Measurements from ENCODE around the gene VPS37D. TPM values are rescaled to one million over a fixed set of nuclear protein-coding genes. Genes with fewer than 3 reads are reported as not detected.
"Not testable (repeated sequence)": the region's sequence is repeated elsewhere in the genome, so short reads cannot be mapped to it uniquely, and the experiment has no call there.

The VPS37D gene
- polyA plus RNA-seq, 1 of the 3 experiments (the other 2 are of a cell fraction), result 7.4 TPM

DNA sequence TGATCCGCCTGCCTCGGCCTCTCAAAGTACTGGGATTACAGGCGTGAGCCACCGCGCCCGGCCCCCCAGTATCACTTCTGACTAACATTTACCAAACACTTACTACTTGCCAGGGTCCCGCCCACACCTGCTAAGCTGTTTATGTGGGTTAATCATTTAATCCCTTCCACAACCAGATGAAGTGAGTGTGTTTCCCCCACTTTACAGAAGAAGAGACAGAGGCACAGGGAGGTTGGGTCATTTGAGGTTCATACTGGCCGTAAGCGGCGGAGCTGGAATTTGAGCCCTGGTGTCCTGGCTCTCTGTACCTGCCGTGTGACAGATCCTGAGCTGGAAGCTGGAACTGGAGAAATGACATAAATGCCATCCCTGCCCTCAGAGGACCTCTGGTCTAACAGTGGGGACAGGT, 15.1 kb upstream of the VPS37D start:
- Histone ChIP-seq H2AFZ (ENCODE audit: low read depth) (no peak overlapping the region), H3K9ac (no peak overlapping the region), H3K9me3 (no peaks in the 10 kb centered on the region), H3K36me3 (replicated peaks in 1 of 2; ENCODE audit: control insufficient read depth in 1 of 2, insufficient read depth in 2 of 2, low read length in 1 of 2) (no peaks in the 10 kb centered on the region), H3K9me2 (no peaks in the 10 kb centered on the region), H3K4me3 (ENCODE audit: low read depth in 2 of 2, low read length in 1 of 2) (no peak overlapping the region), H3F3A (replicated peaks; ENCODE audit: insufficient read depth) (peaks cover 8% of the 10 kb centered on the region), H4K20me1 (ENCODE audit: insufficient read depth) (no peaks in the 10 kb centered on the region), H3K27ac (ENCODE audit: low read depth in 2 of 2, low read length in 1 of 2) (no peak overlapping the region), H3K4me2 (no peak overlapping the region), H3K27me3 (ENCODE audit: insufficient read depth) (peaks cover 68% of the 10 kb centered on the region), H3K79me2 (ENCODE audit: insufficient read depth) (no peaks in the 10 kb centered on the region), H3K4me1 (ENCODE audit: control insufficient read depth in 1 of 2, insufficient read depth in 2 of 2, low read depth in 1 of 2, low read length in 1 of 2) (no peaks in the 10 kb centered on the region; a peak in 1 of 4 replicates)
- CTCF ChIA-PET, result interaction anchor here (1.3 to 3.1 kb wide), 7 partner anchors 15 to 83 kb away, joined by 4 to 12 read pairs (median 6); partner anchors contain the start of gene VPS37D
- no peak for DNase-seq
- no peak for TF ChIP-seq TEAD4 (IDR thresholded peaks at IDR 0.05; ENCODE audit: borderline replicate concordance, insufficient read depth)
- TF ChIP-seq, protein P1, sequence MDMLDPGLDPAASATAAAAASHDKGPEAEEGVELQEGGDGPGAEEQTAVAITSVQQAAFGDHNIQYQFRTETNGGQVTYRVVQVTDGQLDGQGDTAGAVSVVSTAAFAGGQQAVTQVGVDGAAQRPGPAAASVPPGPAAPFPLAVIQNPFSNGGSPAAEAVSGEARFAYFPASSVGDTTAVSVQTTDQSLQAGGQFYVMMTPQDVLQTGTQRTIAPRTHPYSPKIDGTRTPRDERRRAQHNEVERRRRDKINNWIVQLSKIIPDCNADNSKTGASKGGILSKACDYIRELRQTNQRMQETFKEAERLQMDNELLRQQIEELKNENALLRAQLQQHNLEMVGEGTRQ (IDR thresholded peaks at IDR 0.05; ENCODE audit: borderline replicate concordance, low read depth, low read length), result no peak
- TF ChIP-seq, protein P2, sequence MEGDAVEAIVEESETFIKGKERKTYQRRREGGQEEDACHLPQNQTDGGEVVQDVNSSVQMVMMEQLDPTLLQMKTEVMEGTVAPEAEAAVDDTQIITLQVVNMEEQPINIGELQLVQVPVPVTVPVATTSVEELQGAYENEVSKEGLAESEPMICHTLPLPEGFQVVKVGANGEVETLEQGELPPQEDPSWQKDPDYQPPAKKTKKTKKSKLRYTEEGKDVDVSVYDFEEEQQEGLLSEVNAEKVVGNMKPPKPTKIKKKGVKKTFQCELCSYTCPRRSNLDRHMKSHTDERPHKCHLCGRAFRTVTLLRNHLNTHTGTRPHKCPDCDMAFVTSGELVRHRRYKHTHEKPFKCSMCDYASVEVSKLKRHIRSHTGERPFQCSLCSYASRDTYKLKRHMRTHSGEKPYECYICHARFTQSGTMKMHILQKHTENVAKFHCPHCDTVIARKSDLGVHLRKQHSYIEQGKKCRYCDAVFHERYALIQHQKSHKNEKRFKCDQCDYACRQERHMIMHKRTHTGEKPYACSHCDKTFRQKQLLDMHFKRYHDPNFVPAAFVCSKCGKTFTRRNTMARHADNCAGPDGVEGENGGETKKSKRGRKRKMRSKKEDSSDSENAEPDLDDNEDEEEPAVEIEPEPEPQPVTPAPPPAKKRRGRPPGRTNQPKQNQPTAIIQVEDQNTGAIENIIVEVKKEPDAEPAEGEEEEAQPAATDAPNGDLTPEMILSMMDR (IDR thresholded peaks at IDR 0.05), result no peak
- TF ChIP-seq PBX3 (IDR thresholded peaks at IDR 0.05), result no peak
- TF ChIP-seq TCF12 (IDR thresholded peaks at IDR 0.05), result no peak
- POLR2A ChIA-PET, result no interaction called here
- 59% methylated on average over 11 of the region's 11 CpGs for WGBS (ENCODE audit: low lambda C conversion rate)

GRCh38 chr7:73655309-73655708, 12.3 kb upstream of the VPS37D start:
- H3K4me2 ChIP-seq; H3K9me3 ChIP-seq; H3K9me2 ChIP-seq; DNase-seq; H2AFZ ChIP-seq (ENCODE audit: low read depth); H3K9ac ChIP-seq; H3K4me1 ChIP-seq (ENCODE audit: control insufficient read depth in 1 of 2, insufficient read depth in 2 of 2, low read depth in 1 of 2, low read length in 1 of 2); H3K4me3 ChIP-seq (ENCODE audit: low read depth in 2 of 2, low read length in 1 of 2); H3F3A ChIP-seq (replicated peaks; ENCODE audit: insufficient read depth); H3K79me2 ChIP-seq (ENCODE audit: insufficient read depth); H3K36me3 ChIP-seq (replicated peaks in 1 of 2; ENCODE audit: control insufficient read depth in 1 of 2, insufficient read depth in 2 of 2, low read length in 1 of 2); H4K20me1 ChIP-seq (ENCODE audit: insufficient read depth); H3K27ac ChIP-seq (ENCODE audit: low read depth in 2 of 2, low read length in 1 of 2); POLR2A ChIA-PET: not testable (repeated sequence)
- 35% methylated on average over 4 of the region's 4 CpGs for WGBS (ENCODE audit: low lambda C conversion rate)
- peaks cover 53% of the 10 kb centered on the region for H3K27me3 ChIP-seq (ENCODE audit: insufficient read depth)
- CTCF ChIA-PET, result interaction anchor here (2.2 to 3.1 kb wide), 2 partner anchors 26 to 79 kb away, joined by 6 to 12 read pairs; no protein-coding TSS in a partner anchor

DNA sequence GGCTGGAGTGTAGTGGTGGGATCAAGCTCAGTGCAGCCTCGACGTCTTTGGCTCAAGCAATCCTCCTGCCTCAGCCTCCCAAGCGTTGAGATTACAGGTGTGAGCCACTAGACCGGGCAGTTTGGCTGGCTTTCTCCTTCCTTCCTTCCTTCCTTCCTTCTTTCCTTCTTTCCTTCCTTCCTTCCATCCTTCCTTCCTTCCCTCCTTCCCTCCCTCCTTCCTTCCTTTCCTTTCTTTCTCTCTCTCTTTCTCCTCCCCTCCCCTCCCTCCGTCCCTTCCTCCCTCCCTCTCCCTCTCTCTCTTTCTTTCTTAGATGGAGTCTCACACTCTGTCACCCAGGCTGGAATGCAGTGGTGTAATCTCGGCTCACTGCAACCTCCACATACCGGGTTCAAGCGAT, 7.6 kb upstream of the VPS37D start:
- H3F3A ChIP-seq (replicated peaks; ENCODE audit: insufficient read depth), result no peaks in the 10 kb centered on the region
- POLR2A ChIA-PET, result no interaction called here
- no peak for TF ChIP-seq MAX (IDR thresholded peaks at IDR 0.05; ENCODE audit: low read depth)
- TF ChIP-seq NRF1 (IDR thresholded peaks at IDR 0.05; ENCODE audit: low read depth, low read length), result no peak
- TF ChIP-seq, protein P3, sequence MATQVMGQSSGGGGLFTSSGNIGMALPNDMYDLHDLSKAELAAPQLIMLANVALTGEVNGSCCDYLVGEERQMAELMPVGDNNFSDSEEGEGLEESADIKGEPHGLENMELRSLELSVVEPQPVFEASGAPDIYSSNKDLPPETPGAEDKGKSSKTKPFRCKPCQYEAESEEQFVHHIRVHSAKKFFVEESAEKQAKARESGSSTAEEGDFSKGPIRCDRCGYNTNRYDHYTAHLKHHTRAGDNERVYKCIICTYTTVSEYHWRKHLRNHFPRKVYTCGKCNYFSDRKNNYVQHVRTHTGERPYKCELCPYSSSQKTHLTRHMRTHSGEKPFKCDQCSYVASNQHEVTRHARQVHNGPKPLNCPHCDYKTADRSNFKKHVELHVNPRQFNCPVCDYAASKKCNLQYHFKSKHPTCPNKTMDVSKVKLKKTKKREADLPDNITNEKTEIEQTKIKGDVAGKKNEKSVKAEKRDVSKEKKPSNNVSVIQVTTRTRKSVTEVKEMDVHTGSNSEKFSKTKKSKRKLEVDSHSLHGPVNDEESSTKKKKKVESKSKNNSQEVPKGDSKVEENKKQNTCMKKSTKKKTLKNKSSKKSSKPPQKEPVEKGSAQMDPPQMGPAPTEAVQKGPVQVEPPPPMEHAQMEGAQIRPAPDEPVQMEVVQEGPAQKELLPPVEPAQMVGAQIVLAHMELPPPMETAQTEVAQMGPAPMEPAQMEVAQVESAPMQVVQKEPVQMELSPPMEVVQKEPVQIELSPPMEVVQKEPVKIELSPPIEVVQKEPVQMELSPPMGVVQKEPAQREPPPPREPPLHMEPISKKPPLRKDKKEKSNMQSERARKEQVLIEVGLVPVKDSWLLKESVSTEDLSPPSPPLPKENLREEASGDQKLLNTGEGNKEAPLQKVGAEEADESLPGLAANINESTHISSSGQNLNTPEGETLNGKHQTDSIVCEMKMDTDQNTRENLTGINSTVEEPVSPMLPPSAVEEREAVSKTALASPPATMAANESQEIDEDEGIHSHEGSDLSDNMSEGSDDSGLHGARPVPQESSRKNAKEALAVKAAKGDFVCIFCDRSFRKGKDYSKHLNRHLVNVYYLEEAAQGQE (IDR thresholded peaks at IDR 0.05; ENCODE audit: low read depth, low read length), result no peak
- TF ChIP-seq SMC3 (IDR thresholded peaks at IDR 0.05; ENCODE audit: low read depth, low read length), result no peak
- no peak for TF ChIP-seq TAF1 (IDR thresholded peaks at IDR 0.05; ENCODE audit: borderline replicate concordance, low read depth, low read length)
- TF ChIP-seq MEF2A (IDR thresholded peaks at IDR 0.05; ENCODE audit: borderline replicate concordance, low read depth), result no peak
- TF ChIP-seq, protein P1 (IDR thresholded peaks at IDR 0.05; ENCODE audit: borderline replicate concordance, low read depth, low read length), result no peak
- no peak for TF ChIP-seq FOXJ3 (CRISPR knock-in tag; IDR thresholded peaks at IDR 0.05)
- no peak for TF ChIP-seq TCF12 (IDR thresholded peaks at IDR 0.05)

More for the DNA sequence above, 7.6 kb upstream of the VPS37D start:
- Histone ChIP-seq H3K9me2 (no peaks in the 10 kb centered on the region), H3K4me3 (ENCODE audit: low read depth in 2 of 2, low read length in 1 of 2) (no peak overlapping the region), H4K20me1 (ENCODE audit: insufficient read depth) (no peaks in the 10 kb centered on the region), H2AFZ (ENCODE audit: low read depth) (no peak overlapping the region), H3K9me3 (no peaks in the 10 kb centered on the region), H3K4me2 (no peak overlapping the region), H3K27ac (ENCODE audit: low read depth in 2 of 2, low read length in 1 of 2) (no peak overlapping the region), H3K27me3 (ENCODE audit: insufficient read depth) (peaks cover 37% of the 10 kb centered on the region; the same call in 1 of the 2 replicates), H3K4me1 (ENCODE audit: control insufficient read depth in 1 of 2, insufficient read depth in 2 of 2, low read depth in 1 of 2, low read length in 1 of 2) (no peaks in the 10 kb centered on the region), H3K36me3 (replicated peaks in 1 of 2; ENCODE audit: control insufficient read depth in 1 of 2, insufficient read depth in 2 of 2, low read length in 1 of 2) (no peaks in the 10 kb centered on the region), H3K9ac (no peak overlapping the region), H3K79me2 (ENCODE audit: insufficient read depth) (no peaks in the 10 kb centered on the region)
- WGBS (ENCODE audit: low lambda C conversion rate), result 39% methylated on average over 8 of the region's 8 CpGs
- CTCF ChIA-PET, result interaction anchor here (2.1 to 5.2 kb wide), 2 partner anchors 8 to 54 kb away, joined by 8 to 26 read pairs; partner anchors contain the start of gene VPS37D
- no peak for DNase-seq

Data from SK-N-SH (cell line).